H9 (cell line): Measurements from ENCODE around the gene WWC2. TPM values are rescaled to one million over a fixed set of nuclear protein-coding genes. Genes with fewer than 3 reads are reported as not detected.

Experiments
- DNase-seq: peaks from one replicate; pipeline ENCODE4 v3.0.0-alpha.2; 2017
- H2AFZ ChIP-seq: one replicate; pipeline ENCODE4 v1.6.1; 2013; ENCODE audit warnings: mild to moderate bottlenecking, low read length, control low read depth, moderate library complexity
- H2AK5ac ChIP-seq: 2 replicates; pipeline ENCODE4 v1.6.1; 2013; ENCODE audit warnings: low read length, control low read depth, mixed read lengths; ENCODE audit not compliant: insufficient read length
- H2BK120ac ChIP-seq: one replicate; pipeline ENCODE4 v1.6.1; 2013; ENCODE audit warnings: low read depth, mild to moderate bottlenecking, low read length, control low read depth, inconsistent platforms; ENCODE audit not compliant: poor library complexity, severe bottlenecking
- H2BK12ac ChIP-seq: 2 replicates; pipeline ENCODE4 v1.6.1; 2013; ENCODE audit warnings: low read length, control low read depth, mixed read lengths, low read depth; ENCODE audit not compliant: insufficient read length
- H2BK15ac ChIP-seq: 2 replicates; pipeline ENCODE4 v1.6.1; 2013; ENCODE audit warnings: low read depth, low read length, control low read depth
- H2BK20ac ChIP-seq: one replicate; pipeline ENCODE4 v1.6.1; 2013; ENCODE audit warnings: low read depth, mild to moderate bottlenecking, low read length, control low read depth, inconsistent platforms; ENCODE audit not compliant: poor library complexity, severe bottlenecking
- H2BK5ac ChIP-seq: 2 replicates; pipeline ENCODE4 v1.6.1; 2013; ENCODE audit warnings: low read length, control low read depth, mixed read lengths; ENCODE audit not compliant: insufficient read length
- H3K14ac ChIP-seq: 2 replicates; pipeline ENCODE4 v1.6.1; 2013; ENCODE audit warnings: low read length, control low read depth; ENCODE audit not compliant: insufficient read depth
- H3K18ac ChIP-seq: 2 replicates; pipeline ENCODE4 v1.6.1; 2013; ENCODE audit warnings: low read depth, mild to moderate bottlenecking, mixed read lengths, low read length, control low read depth; ENCODE audit not compliant: insufficient read length
- H3K23ac ChIP-seq: 2 replicates; pipeline ENCODE4 v1.6.1; 2013; ENCODE audit warnings: low read length, control low read depth, mixed read lengths, low read depth; ENCODE audit not compliant: insufficient read length
- H3K23me2 ChIP-seq: 2 replicates; pipeline ENCODE4 v1.6.1; 2013; ENCODE audit warnings: low read depth, mild to moderate bottlenecking, mixed read lengths, low read length, control low read depth; ENCODE audit not compliant: insufficient read length, poor library complexity, severe bottlenecking
- H3K27ac ChIP-seq: 2 replicates; pipeline ENCODE4 v1.5.1; 2013; ENCODE audit warnings: low read length, control low read depth, mixed read lengths, low read depth; ENCODE audit not compliant: insufficient read length
- H3K27me3 ChIP-seq: 2 replicates; pipeline ENCODE4 v1.6.1; 2013; ENCODE audit warnings: low read length, control low read depth, inconsistent platforms; ENCODE audit not compliant: insufficient read depth
- H3K4ac ChIP-seq: 2 replicates; pipeline ENCODE4 v1.6.1; 2013; ENCODE audit warnings: low read depth, mild to moderate bottlenecking, control low read depth, inconsistent platforms, low read length, moderate library complexity
- H3K4me1 ChIP-seq: 2 replicates; pipeline ENCODE4 v1.6.1; 2013; ENCODE audit warnings: low read length, control low read depth, inconsistent platforms; ENCODE audit not compliant: insufficient read depth
- H3K4me2 ChIP-seq: 2 replicates; pipeline ENCODE4 v1.6.1; 2013; ENCODE audit warnings: low read length, control low read depth, mixed read lengths; ENCODE audit not compliant: insufficient read length, insufficient read depth
- H3K56ac ChIP-seq: 2 replicates; pipeline ENCODE4 v1.6.1; 2013; ENCODE audit warnings: low read depth, mild to moderate bottlenecking, mixed read lengths, low read length, control low read depth; ENCODE audit not compliant: insufficient read length
- H3K79me1 ChIP-seq: 2 replicates; pipeline ENCODE4 v1.6.1; 2013; ENCODE audit warnings: low read depth, mild to moderate bottlenecking, moderate library complexity, low read length, control low read depth, inconsistent platforms; ENCODE audit not compliant: insufficient read depth, poor library complexity, severe bottlenecking
- H3K79me2 ChIP-seq: 2 replicates; pipeline ENCODE4 v1.6.1; 2013; ENCODE audit warnings: low read length, control low read depth, inconsistent platforms; ENCODE audit not compliant: insufficient read depth
- H3K9ac ChIP-seq: 2 replicates; pipeline ENCODE4 v1.6.1; 2013; ENCODE audit warnings: low read length, control low read depth, mixed read lengths; ENCODE audit not compliant: insufficient read length; ENCODE audit errors: extremely low read depth
- H3K9me3 ChIP-seq: one replicate; pipeline ENCODE4 v1.6.1; 2013; ENCODE audit warnings: low read depth, low read length, inconsistent platforms; ENCODE audit not compliant: control insufficient read depth
- H3T11ph ChIP-seq: one replicate; pipeline ENCODE4 v1.6.1; 2013; ENCODE audit warnings: mild to moderate bottlenecking, low read length, control low read depth, inconsistent platforms
- H4K20me1 ChIP-seq: one replicate; pipeline ENCODE4 v1.6.1; 2013; ENCODE audit not compliant: control insufficient read depth, insufficient read length, insufficient read depth
- H4K5ac ChIP-seq: 2 replicates; pipeline ENCODE4 v1.6.1; 2013; ENCODE audit warnings: low read depth, mild to moderate bottlenecking, mixed read lengths, low read length, control low read depth; ENCODE audit not compliant: insufficient read length
- H4K8ac ChIP-seq: replicated peaks from 2 replicates; pipeline ENCODE4 v1.6.1; 2013; ENCODE audit warnings: low read length, control low read depth, mixed read lengths, low read depth; ENCODE audit not compliant: insufficient read length
- H4K91ac ChIP-seq: 2 replicates; pipeline ENCODE4 v1.6.1; 2013; ENCODE audit warnings: low read depth, mild to moderate bottlenecking, moderate library complexity, mixed read lengths, low read length, control low read depth; ENCODE audit not compliant: insufficient read length
- H3K27ac Mint-ChIP-seq, 3 experiments: 2 replicates in 2 of 3; 3 replicates in 1 of 3; pipeline ENCODE4 v1.8.0; 2020 to 2021; ENCODE audit warnings: mixed read lengths in 3 of 3, mild to moderate bottlenecking in 1 of 3, moderate library complexity in 1 of 3
- H3K27me3 Mint-ChIP-seq: 2 replicates; pipeline ENCODE4 v1.8.0; 2021; ENCODE audit warnings: low read depth, mild to moderate bottlenecking, moderate library complexity, mixed read lengths
- H3K36me3 Mint-ChIP-seq, 3 experiments: 2 replicates in 2 of 3; 3 replicates in 1 of 3; pipeline ENCODE4 v1.8.0; 2020 to 2021; ENCODE audit warnings: low read depth in 3 of 3, mixed read lengths in 3 of 3; ENCODE audit not compliant: insufficient read depth in 1 of 3
- H3K4me1 Mint-ChIP-seq, 2 experiments: 2 replicates each; pipeline ENCODE4 v1.8.0; 2020; ENCODE audit warnings: mixed read lengths in 2 of 2
- H3K4me3 Mint-ChIP-seq, 2 experiments: 2 replicates in 1 of 2; 3 replicates in 1 of 2; pipeline ENCODE4 v1.8.0; 2020 to 2021; ENCODE audit warnings: mild to moderate bottlenecking in 2 of 2, mixed read lengths in 2 of 2, moderate library complexity in 1 of 2
- H3K9me3 Mint-ChIP-seq, 2 experiments: 2 replicates in 1 of 2; 3 replicates in 1 of 2; pipeline ENCODE4 v1.8.0; 2020; ENCODE audit warnings: mild to moderate bottlenecking in 2 of 2, mixed read lengths in 2 of 2, moderate library complexity in 1 of 2
- CTCF ChIP-seq: fragments of 200-600 bp; sonication (generic); conservative IDR thresholded peaks from 3 replicates; pipeline ENCODE4 v1.8.0; 2021; ENCODE audit warnings: antibody characterized with exemption, mild to moderate bottlenecking
- WGBS: extraction: QIAGEN DNeasy Blood & Tissue Kit; methylation state at CpG from one replicate; pipeline ENCODE4 v1.1.7; 2013; ENCODE audit warnings: missing lambda C conversion rate, low lambda C conversion rate, mixed read lengths; ENCODE audit not compliant: insufficient read length; ENCODE audit errors: extremely low coverage; 5-methylcytosine and 5-hydroxymethylcytosine counted together
- total RNA-seq: library from RNA; stranded (reverse); gene quantifications from 2 replicates; pipeline ENCODE4 v1.2.1, GENCODE V29; 2021

The WWC2 gene
- total RNA-seq, 1 experiment from 2014 or later = 106 TPM

- Histone ChIP-seq H3K23ac (no peak overlapping the region), H3K56ac (no peak overlapping the region), H4K20me1 (no peaks in the 10 kb centered on the region), H3K4me2 (peak overlapping the region; percentile 93), H3K18ac (no peak overlapping the region), H3K27me3 (no peaks in the 10 kb centered on the region), H3K9me3 (no peaks in the 10 kb centered on the region), H3K27ac (no peak overlapping the region), H2AFZ (no peak overlapping the region), H3K79me1 (no peaks in the 10 kb centered on the region), H3K14ac (no peak overlapping the region), H2BK15ac (no peak overlapping the region), H3K9ac (peak overlapping the region; percentile 79), H3T11ph (no peak overlapping the region), H4K91ac (no peak overlapping the region), H3K79me2 (peaks cover 29% of the 10 kb centered on the region; the same call in 1 of the 2 replicates), H2BK20ac (no peak overlapping the region), H4K5ac (no peak overlapping the region), H2AK5ac (no peak overlapping the region), H3K23me2 (peaks cover 16% of the 10 kb centered on the region), H2BK120ac (no peak overlapping the region), H3K4ac (no peak overlapping the region), H2BK5ac (no peak overlapping the region), H2BK12ac (no peak overlapping the region), H4K8ac (no peak overlapping the region), H3K4me1 (peaks cover 6% of the 10 kb centered on the region; the same call in 1 of the 2 replicates)
- Mint-ChIP-seq H3K36me3 (peaks cover 0 to 3% (median 0%) of the 10 kb centered on the region in 3 experiments; a peak in 2 of 7 replicates), H3K9me3 (no peaks in the 10 kb centered on the region), H3K27ac (peak overlapping the region in 1 of 3 experiments; percentile 87; a peak in 3 of 7 replicates), H3K4me3 (peak overlapping the region; percentile 82 to 91), H3K4me1 (peaks cover 51 to 54% of the 10 kb centered on the region in 2 experiments), H3K27me3 (no peaks in the 10 kb centered on the region)
- DNase-seq = no peak
- TF ChIP-seq CTCF = no peak
- no CpG with 5 or more reads among the region's 3 CpGs for WGBS
These were observed 1.2 kb downstream of the WWC2 start for GRCh38 chr4:183100298-183100599.
